NCI-H2196 (cell line): ENCODE data around the gene NLRP6.
"Not testable (repeated sequence)": the region's sequence is repeated elsewhere in the genome, so short reads cannot be mapped to it uniquely, and the experiment has no call there.

ENCODE experiments used
- DNase-seq: peaks from one replicate; lab custom pipeline; 2025; ENCODE audit not compliant: unreplicated experiment; lab: John Stamatoyannopoulos, UW

Gene NLRP6

GRCh38 chr11:319121-319887, 41.1 kb downstream of the NLRP6 start:
- not testable (repeated sequence) for DNase-seq

- DNase-seq: not testable (repeated sequence)
These were observed 41.7 kb downstream of the NLRP6 start for GRCh38 chr11:319888-320273.

GRCh38 chr11:324156-324555, 45.9 kb downstream of the NLRP6 start:
- DNase-seq: no peak

- DNase-seq: not testable (repeated sequence)
These were observed 46.6 kb downstream of the NLRP6 start for GRCh38 chr11:324593-325517.

GRCh38 chr11:325796-326591, 47.8 kb downstream of the NLRP6 start:
- no peak for DNase-seq

- DNase-seq: no peak
These were observed 48.3 kb downstream of the NLRP6 start for GRCh38 chr11:326592-326841.

- no peak for DNase-seq
These were observed 48.8 kb downstream of the NLRP6 start for GRCh38 chr11:326842-327580.

GRCh38 chr11:327581-327923, 49.3 kb downstream of the NLRP6 start:
- DNase-seq: no peak

- no peak for DNase-seq
These were observed 49.8 kb downstream of the NLRP6 start for GRCh38 chr11:328012-328411.

GRCh38 chr11:328516-329100, 50.4 kb downstream of the NLRP6 start:
- DNase-seq: not testable (repeated sequence)

GRCh38 chr11:329886-330253, 51.7 kb downstream of the NLRP6 start:
- DNase-seq: no peak

- DNase-seq: no peak
These were observed 52.1 kb downstream of the NLRP6 start for GRCh38 chr11:330307-330693.

GRCh38 chr11:330694-331357, 52.6 kb downstream of the NLRP6 start:
- no peak for DNase-seq

- DNase-seq: no peak
These were observed 53.3 kb downstream of the NLRP6 start for GRCh38 chr11:331358-332060.

- no peak for DNase-seq
These were observed 54.7 kb downstream of the NLRP6 start for GRCh38 chr11:332651-333480.

GRCh38 chr11:333616-334263, 55.5 kb downstream of the NLRP6 start:
- DNase-seq: not testable (repeated sequence)

- DNase-seq: no peak
These were observed 56.2 kb downstream of the NLRP6 start for GRCh38 chr11:334264-334994.
